Adrenal gland (tissue), 12 donors: ENCODE measurements around the gene DHRS1. TPM values are rescaled to one million over a fixed set of nuclear protein-coding genes. Genes with fewer than 3 reads are reported as not detected.

Experiments
- DNase-seq, 7 donors: peaks; one replicate each; pipeline ENCODE4 v3.0.0-alpha.2; 2019 to 2020
- H3K27ac ChIP-seq, 5 donors: fragments of 200-600 bp; sonication (generic) in 4 of 5; 1 replicate in 3 of 5; 2 replicates in 2 of 5; pipeline versions ENCODE4 v1.5.1 to v1.8.0; 2016 to 2020; ENCODE audit warnings: mild to moderate bottlenecking in 1 of 5
- H3K27me3 ChIP-seq: fragments of 200-600 bp; 2 replicates; pipeline ENCODE4 v1.8.0; 2021
- H3K36me3 ChIP-seq, 2 donors: fragments of 200-600 bp; replicated peaks in 1 of 2; 1 replicate in 1 of 2; 2 replicates in 1 of 2; pipeline versions ENCODE4 v1.5.1 to v1.8.0; 2018 to 2022
- H3K4me1 ChIP-seq, 2 donors: fragments of 200-600 bp; replicated peaks in 1 of 2; 1 replicate in 1 of 2; 2 replicates in 1 of 2; pipeline versions ENCODE4 v1.5.1 to v1.8.0; 2018 to 2021
- H3K4me3 ChIP-seq, 4 donors: fragments of 200-600 bp; sonication (generic) in 3 of 4; one replicate each; pipeline ENCODE4 v1.5.1; 2016 to 2018
- H3K9me3 ChIP-seq, 3 donors: fragments of 200-600 bp; sonication (generic) in 1 of 3; replicated peaks in 1 of 3; 1 replicate in 2 of 3; 2 replicates in 1 of 3; pipeline versions ENCODE4 v1.5.1 to v1.8.0; 2016 to 2021
- CTCF ChIP-seq, 6 experiments: fragments of 450-650 bp in 4 of 6; fragments of 200-600 bp in 2 of 6; sonication (generic) in 1 of 6; IDR thresholded peaks; 1 replicate in 5 of 6; 2 replicates in 1 of 6; pipeline versions ENCODE4 v1.5.1 to v1.8.0; 2016 to 2021; ENCODE audit warnings: antibody characterized with exemption in 6 of 6, mild to moderate bottlenecking in 2 of 6, moderate library complexity in 1 of 6
- POLR2A ChIP-seq, 2 donors: fragments of 450-650 bp; IDR thresholded peaks; one replicate each; pipeline ENCODE4 v1.6.1; 2017; ENCODE audit warnings: antibody characterized with exemption in 2 of 2, mild to moderate bottlenecking in 2 of 2, moderate library complexity in 1 of 2
- WGBS, 4 donors: extraction: QIAGEN DNeasy Blood & Tissue Kit in 2 of 4; methylation state at CpG; one replicate each; pipeline versions ENCODE4 v1.1.5 to v1.1.7; 2013 to 2017; 5-methylcytosine and 5-hydroxymethylcytosine counted together
- intact Hi-C, 2 donors: fragments of 100-400 bp; cut with DNase I; formaldehyde crosslinking; loops; one replicate each; pipeline versions ENCODE4 v1.14.1 to v1.15.0; 2022 to 2023
- polyA plus RNA-seq, 3 donors: library from polyadenylated mRNA; stranded (reverse); fragments of 200-250 nt in 2 of 3; fragments of 350-450 nt in 1 of 3; fragmentation: Illumina TruSeq in 1 of 3; extraction: RNeasy Lipid Tissue Mini Kit (QIAGEN cat#74804) in 1 of 3; gene quantifications; one replicate each; pipeline ENCODE4 v1.2.3, GENCODE V29; 2013 to 2014
- total RNA-seq, 9 donors: library from RNA; depleted of rRNA in 4 of 9; stranded (reverse); fragments of >200 nt in 4 of 9; fragments of 120-200 nt in 1 of 9; fragmentation: NEBNext Ultra II Directional in 1 of 9; extraction: Animal tissue kit (Norgen Biotek cat#: 25700) in 1 of 9; gene quantifications; one replicate each; pipeline versions ENCODE4 v1.1.0 to v1.2.4, GENCODE V29; 2013 to 2023
- donor health status: healthy with polysubstance abuse.
- donor health status: Bipolar disorder and iron deficiency.
- donor health status: DM: yes; HTN: yes; CAD: no.
- donor health status: DM: no; HTN: no; CAD: no.
- donor health status: DM: no; HTN: no; CAD: no.
- donor health status: DM: yes; HTN: yes; CAD: no.

DHRS1 gene
- total and polyA plus RNA-seq, 12 donors: 11.4 to 68.1 (median 36.8) TPM

DNA sequence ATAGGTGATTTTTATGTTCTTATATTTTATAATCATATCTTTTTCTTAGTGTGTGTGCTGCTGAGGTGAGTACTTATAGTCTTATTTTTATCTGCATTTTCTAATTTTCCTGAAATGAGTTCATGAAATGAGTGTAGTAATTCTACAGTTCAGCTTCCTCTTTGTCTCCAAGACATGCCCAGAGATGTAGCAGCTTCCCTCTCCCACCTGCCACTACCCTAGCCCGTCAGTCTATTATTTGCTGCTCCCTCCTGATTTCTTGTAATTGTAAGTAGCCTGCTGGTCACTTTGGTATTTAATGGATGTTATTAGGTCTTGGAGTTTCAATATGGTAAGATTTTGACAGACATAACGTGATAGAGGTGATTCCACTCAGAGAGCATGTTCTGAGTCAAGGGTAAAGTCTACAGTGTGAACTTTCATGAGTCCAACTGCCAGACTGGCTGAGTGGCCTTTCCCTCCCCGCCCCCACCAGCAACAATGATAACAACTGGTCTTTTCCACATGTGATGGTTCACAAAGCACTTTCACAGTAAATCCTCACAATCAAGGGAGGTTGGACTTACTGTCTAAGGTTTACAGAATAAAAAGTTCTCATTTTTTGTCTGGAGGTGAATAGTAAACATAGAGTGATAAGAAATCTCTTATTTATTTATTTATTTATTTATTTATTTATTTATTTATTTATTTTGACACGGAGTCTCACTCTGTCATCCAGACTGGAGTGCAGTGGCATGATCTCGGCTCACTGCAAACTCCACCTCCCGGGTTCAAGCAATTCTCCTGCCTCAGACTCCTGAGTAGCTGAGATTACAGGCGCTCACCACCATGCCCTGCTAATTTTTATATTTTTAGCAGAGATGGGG lies 44.4 kb upstream of the DHRS1 start:
- Histone ChIP-seq H3K4me1 (no peaks in the 10 kb centered on the region), H3K27ac (no peak overlapping the region), H3K27me3 (no peaks in the 10 kb centered on the region), H3K9me3 (no peaks in the 10 kb centered on the region), H3K4me3 (no peak overlapping the region), H3K36me3 (no peaks in the 10 kb centered on the region)
- no peak for DNase-seq
- intact Hi-C loops: no loop called here
- TF ChIP-seq CTCF (IDR thresholded peaks at IDR 0.05): no peak
- TF ChIP-seq POLR2A (IDR thresholded peaks at IDR 0.05): no peak
- 64 to 82% (median 70%) methylated on average over 7 of the region's 7 CpGs for WGBS, 4 donors

DNA sequence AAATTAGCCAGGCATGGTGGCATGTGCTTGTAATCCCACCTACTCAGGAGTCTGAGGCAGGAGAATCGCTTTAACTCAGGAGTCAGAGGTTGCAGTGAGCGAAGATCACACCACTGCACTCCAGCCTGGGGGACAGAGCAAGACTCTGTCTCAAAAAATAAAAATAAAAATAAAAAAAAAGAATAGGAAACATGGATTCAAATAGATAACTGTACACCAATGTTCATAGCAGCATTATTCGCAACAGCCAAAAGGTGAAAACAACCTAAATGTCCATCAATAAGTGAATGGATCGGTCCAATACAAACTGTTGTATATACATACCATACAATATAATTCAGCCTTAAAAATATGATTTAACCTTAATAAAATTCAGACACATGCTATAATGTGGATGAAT lies 43.3 kb upstream of the DHRS1 start:
- H3K27ac ChIP-seq: no peak overlapping the region
- intact Hi-C loops: no loop called here

GRCh38 chr14:24340606-24341005 lies 41.0 kb upstream of the DHRS1 start:
- no peaks in the 10 kb centered on the region for H3K36me3 ChIP-seq
- WGBS, 4 donors: 75 to 100% (median 96%) methylated on average over 1 of the region's 1 CpG
- H3K9me3 ChIP-seq: no peaks in the 10 kb centered on the region
- no peaks in the 10 kb centered on the region for H3K4me1 ChIP-seq
- no peaks in the 10 kb centered on the region for H3K27me3 ChIP-seq
- TF ChIP-seq POLR2A (IDR thresholded peaks at IDR 0.05) (no peak), CTCF (IDR thresholded peaks at IDR 0.05) (no peak)
- intact Hi-C loops: no loop called here
- no peak for DNase-seq
- H3K27ac ChIP-seq: no peak overlapping the region
- H3K4me3 ChIP-seq: no peak overlapping the region

More for the DNA sequence above, 43.3 kb upstream of the DHRS1 start:
- Histone ChIP-seq H3K4me3 (no peak overlapping the region), H3K36me3 (no peaks in the 10 kb centered on the region), H3K4me1 (no peaks in the 10 kb centered on the region), H3K9me3 (no peaks in the 10 kb centered on the region), H3K27me3 (no peaks in the 10 kb centered on the region)
- WGBS, 4 donors: 76 to 93% (median 90%) methylated on average over 4 of the region's 4 CpGs
- TF ChIP-seq CTCF (IDR thresholded peaks at IDR 0.05): no peak
- no peak for TF ChIP-seq POLR2A (IDR thresholded peaks at IDR 0.05)
- no peak for DNase-seq

GRCh38 chr14:24339284-24340151 lies 39.9 kb upstream of the DHRS1 start, which contains the start of gene RIPK3:
Gene RIPK3, minus strand, starts transcription at chr14:24339991. Its CDS starts 165 bp downstream, at chr14:24339826.
- intact Hi-C loops: no loop called here
- no peak for TF ChIP-seq POLR2A (IDR thresholded peaks at IDR 0.05)
- TF ChIP-seq CTCF (IDR thresholded peaks at IDR 0.05): no peak

More at GRCh38 chr14:24339284-24340151, 39.9 kb upstream of the DHRS1 start, which contains the start of gene RIPK3:
- WGBS, 4 donors: 39 to 55% (median 41%) methylated on average over 17 to 51 of the region's 51 CpGs
- Histone ChIP-seq H3K36me3 (no peaks in the 10 kb centered on the region), H3K4me3 (peak within 1 kb of the TSS in 1 of 4 donors; percentile 42), H3K4me1 (peaks cover 0 to 4% of the 10 kb centered on the region in 2 donors), H3K27me3 (peaks cover 8% of the 10 kb centered on the region), H3K9me3 (no peaks in the 10 kb centered on the region), H3K27ac (peak within 1 kb of the TSS in 1 of 5 donors; percentile 47)
- DNase-seq: no peak
